ENCODE data around the gene TLCD5.

TLCD5 gene

DNA sequence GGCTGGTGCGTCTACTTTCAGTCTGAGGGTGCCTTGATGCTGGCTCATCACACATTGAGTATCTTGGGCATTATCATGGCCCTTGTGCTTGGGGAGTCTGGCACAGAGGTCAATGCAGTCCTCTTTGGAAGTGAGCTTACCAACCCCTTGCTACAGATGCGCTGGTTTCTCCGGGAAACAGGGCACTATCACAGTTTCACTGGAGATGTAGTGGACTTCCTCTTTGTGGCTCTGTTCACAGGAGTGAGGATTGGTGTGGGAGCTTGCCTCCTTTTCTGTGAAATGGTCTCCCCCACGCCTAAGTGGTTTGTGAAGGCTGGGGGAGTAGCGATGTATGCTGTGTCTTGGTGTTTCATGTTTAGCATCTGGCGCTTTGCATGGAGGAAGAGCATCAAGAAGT lies 4.9 kb downstream of the TLCD5 start:
- no peak overlapping the region for H3K4me3 ChIP-seq (replicated peaks; ENCODE audit: low read depth, low read length)
- TF ChIP-seq, protein P1, sequence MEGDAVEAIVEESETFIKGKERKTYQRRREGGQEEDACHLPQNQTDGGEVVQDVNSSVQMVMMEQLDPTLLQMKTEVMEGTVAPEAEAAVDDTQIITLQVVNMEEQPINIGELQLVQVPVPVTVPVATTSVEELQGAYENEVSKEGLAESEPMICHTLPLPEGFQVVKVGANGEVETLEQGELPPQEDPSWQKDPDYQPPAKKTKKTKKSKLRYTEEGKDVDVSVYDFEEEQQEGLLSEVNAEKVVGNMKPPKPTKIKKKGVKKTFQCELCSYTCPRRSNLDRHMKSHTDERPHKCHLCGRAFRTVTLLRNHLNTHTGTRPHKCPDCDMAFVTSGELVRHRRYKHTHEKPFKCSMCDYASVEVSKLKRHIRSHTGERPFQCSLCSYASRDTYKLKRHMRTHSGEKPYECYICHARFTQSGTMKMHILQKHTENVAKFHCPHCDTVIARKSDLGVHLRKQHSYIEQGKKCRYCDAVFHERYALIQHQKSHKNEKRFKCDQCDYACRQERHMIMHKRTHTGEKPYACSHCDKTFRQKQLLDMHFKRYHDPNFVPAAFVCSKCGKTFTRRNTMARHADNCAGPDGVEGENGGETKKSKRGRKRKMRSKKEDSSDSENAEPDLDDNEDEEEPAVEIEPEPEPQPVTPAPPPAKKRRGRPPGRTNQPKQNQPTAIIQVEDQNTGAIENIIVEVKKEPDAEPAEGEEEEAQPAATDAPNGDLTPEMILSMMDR (IDR thresholded peaks at IDR 0.05; ENCODE audit: low read depth, low read length, missing control alignments): no peak
- no peak for DNase-seq (ENCODE audit: extremely low read depth, low read depth)

DNA sequence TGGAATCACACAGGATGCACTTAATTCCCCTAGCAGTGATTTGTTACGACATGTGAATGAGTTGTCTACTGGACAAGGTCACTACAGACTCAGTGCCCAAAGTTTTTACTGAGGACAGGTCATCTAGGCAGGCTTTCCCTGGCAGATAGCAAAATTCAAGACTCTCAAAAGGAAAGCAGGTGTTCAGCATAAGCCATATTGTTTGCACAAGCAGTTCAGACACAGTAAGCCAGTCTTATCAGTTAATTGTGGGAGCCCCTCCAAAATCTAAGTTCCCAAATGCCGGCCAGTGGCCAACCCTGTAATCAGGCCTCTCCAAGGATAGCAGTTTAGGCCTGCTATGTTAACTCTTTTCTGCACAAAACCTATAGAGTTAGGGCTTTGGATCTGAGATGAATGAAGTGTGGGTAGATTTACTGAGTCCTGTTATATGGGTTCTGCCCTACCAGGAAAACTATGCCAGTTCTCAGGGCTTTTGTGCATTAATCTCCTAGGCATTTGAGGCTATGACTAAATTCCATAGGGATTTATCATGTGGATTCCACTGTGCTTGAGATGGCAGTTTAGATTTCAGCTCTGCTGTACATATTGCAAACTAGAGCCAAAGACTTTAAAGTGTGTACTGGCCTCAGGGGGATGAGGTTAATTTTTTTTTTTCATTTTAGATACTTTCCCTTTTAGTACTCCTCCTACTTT lies 6.3 kb downstream of the TLCD5 start:
- peak; percentile 69 for DNase-seq (ENCODE audit: extremely low read depth, low read depth)
- TF ChIP-seq, protein P1 (IDR thresholded peaks at IDR 0.05; ENCODE audit: low read depth, low read length, missing control alignments): no peak
- no peak overlapping the region for H3K4me3 ChIP-seq (replicated peaks; ENCODE audit: low read depth, low read length)

DNA sequence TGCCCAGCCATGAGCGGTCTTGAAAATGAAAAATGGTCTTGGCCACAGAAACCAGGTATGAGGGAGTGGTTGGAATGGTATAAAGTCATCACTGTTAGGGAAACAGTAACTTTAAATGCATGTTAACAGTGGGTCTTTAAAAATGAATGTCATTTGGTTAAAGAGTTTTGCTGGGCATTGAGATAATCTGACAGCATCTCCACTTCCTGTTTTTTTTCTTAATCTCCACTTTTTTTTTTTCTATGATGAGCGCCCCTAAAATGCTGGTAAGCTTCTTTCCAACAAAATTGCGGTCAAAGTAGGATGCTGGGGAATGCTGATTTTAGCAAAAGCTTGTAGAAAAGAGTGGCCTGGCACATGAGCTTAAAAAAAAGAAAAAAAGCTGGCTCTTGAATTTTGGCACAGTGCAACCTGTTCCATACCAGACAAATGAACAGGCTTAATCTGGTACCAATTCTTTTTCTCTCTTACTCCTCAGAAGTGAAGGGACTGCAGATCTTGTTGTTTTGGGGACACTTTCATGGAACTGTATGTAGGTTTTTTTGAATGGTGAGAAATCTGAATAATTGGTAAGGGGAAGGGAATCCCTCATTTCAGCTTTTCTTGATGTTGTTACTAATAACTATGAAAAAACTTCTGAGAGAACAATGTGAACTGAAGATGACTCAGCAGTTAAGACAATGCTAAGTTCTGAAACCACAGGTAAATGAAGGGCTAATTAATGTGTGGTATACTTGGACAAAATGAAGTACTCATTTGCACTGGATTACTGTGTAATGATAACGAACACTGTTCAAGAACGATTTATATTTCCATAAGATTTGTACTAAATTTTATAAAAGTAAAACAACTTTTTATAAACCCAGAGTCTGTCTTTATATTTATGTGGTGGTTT lies 8.0 kb downstream of the TLCD5 start:
- H3K4me3 ChIP-seq (replicated peaks; ENCODE audit: low read depth, low read length): no peak overlapping the region
- DNase-seq (ENCODE audit: extremely low read depth, low read depth): no peak

DNA sequence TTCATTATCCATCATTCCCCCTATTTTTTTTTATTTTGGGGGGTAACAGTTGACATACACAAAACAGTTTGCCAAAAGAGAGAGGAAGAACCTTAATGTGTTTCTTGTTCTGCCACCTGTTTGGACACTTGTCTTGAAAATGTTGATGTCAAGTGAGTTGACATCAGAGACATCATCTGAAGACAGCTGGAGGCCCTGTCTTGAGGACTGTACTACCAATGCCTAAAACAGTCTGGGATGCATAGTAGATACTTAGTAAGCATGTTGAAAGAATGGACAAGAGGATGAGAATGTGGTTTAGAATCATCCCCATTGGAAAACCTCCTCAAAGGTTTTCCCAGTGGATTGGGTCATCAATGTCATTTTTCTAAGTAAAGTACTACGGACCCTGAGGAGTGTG lies 8.7 kb downstream of the TLCD5 start:
- TF ChIP-seq, protein P1 (IDR thresholded peaks at IDR 0.05; ENCODE audit: low read depth, low read length, missing control alignments): no peak
- DNase-seq (ENCODE audit: extremely low read depth, low read depth): no peak
- H3K4me3 ChIP-seq (replicated peaks; ENCODE audit: low read depth, low read length): no peak overlapping the region

More for the DNA sequence above, 8.0 kb downstream of the TLCD5 start:
- TF ChIP-seq, protein P1 (IDR thresholded peaks at IDR 0.05; ENCODE audit: low read depth, low read length, missing control alignments): no peak

DNA sequence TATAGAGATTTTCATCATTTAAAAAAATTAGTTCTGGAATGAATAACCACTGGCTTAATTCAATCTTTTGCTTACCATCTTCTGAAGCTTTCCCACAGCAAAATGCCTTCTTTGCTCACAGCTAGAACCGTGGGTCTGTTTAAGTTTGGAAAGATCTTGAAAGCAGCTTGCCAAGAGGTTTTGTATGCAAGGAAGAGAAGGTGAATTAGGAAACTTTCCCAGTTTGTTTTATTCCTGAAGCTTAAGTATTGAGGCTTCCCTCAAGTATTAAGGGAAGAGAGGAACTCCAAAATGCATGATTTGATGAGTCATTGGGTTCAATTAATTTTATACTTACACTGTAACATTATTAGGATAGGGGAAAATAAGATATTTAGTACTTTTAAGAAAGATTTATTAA lies 9.2 kb downstream of the TLCD5 start:
- no peak overlapping the region for H3K4me3 ChIP-seq (replicated peaks; ENCODE audit: low read depth, low read length)
- TF ChIP-seq, protein P1 (IDR thresholded peaks at IDR 0.05; ENCODE audit: low read depth, low read length, missing control alignments): no peak
- no peak for DNase-seq (ENCODE audit: extremely low read depth, low read depth)

DNA sequence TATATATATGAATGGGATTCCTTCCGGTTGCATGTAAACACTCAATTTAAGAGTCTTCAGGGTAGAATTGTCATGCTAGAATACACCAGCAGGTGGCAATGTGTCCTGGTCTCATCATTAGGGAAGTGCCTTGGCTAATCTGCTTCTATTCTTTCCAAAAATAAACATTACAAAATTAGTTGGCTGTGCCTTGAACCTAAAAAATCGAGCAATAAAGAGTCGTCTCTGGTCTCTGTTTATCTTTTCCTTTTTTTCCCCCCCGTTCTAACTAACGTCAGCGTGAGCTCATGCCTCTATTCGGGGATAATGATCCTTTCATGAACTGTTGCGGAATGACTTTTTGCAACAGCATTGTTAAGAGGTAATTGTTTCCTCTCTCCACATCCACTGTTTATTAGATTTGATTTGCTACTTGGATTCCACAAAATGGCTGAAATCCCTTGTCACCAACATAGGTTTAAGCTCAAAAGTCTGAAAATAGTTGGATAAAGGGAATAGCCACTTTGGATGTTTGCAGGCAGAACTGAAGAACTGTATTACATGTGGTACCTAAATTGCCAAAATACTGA lies 9.9 kb downstream of the TLCD5 start:
- DNase-seq (ENCODE audit: extremely low read depth, low read depth): peak; percentile 85
- peak overlapping the region; percentile 93 for H3K4me3 ChIP-seq (replicated peaks; ENCODE audit: low read depth, low read length)
- TF ChIP-seq, protein P1 (IDR thresholded peaks at IDR 0.05; ENCODE audit: low read depth, low read length, missing control alignments): peak; percentile 57
